Adrenal gland (tissue), 12 donors: Measurements from ENCODE around the gene FAM228B. TPM values are rescaled to one million over a fixed set of nuclear protein-coding genes. Genes with fewer than 3 reads are reported as not detected.
"Not testable (repeated sequence)": the region's sequence is repeated elsewhere in the genome, so short reads cannot be mapped to it uniquely, and the experiment has no call there.

Experiments used
- DNase-seq, 7 donors: peaks; one replicate each; pipeline ENCODE4 v3.0.0-alpha.2; 2019 to 2020
- H3K27ac ChIP-seq, 5 donors: fragments of 200-600 bp; sonication (generic) in 4 of 5; 1 replicate in 3 of 5; 2 replicates in 2 of 5; pipeline versions ENCODE4 v1.5.1 to v1.8.0; 2016 to 2020; ENCODE audit warnings: mild to moderate bottlenecking in 1 of 5
- H3K27me3 ChIP-seq: fragments of 200-600 bp; 2 replicates; pipeline ENCODE4 v1.8.0; 2021
- H3K36me3 ChIP-seq, 2 donors: fragments of 200-600 bp; replicated peaks in 1 of 2; 1 replicate in 1 of 2; 2 replicates in 1 of 2; pipeline versions ENCODE4 v1.5.1 to v1.8.0; 2018 to 2022
- H3K4me1 ChIP-seq, 2 donors: fragments of 200-600 bp; replicated peaks in 1 of 2; 1 replicate in 1 of 2; 2 replicates in 1 of 2; pipeline versions ENCODE4 v1.5.1 to v1.8.0; 2018 to 2021
- H3K4me3 ChIP-seq, 4 donors: fragments of 200-600 bp; sonication (generic) in 3 of 4; one replicate each; pipeline ENCODE4 v1.5.1; 2016 to 2018
- H3K9me3 ChIP-seq, 3 donors: fragments of 200-600 bp; sonication (generic) in 1 of 3; replicated peaks in 1 of 3; 1 replicate in 2 of 3; 2 replicates in 1 of 3; pipeline versions ENCODE4 v1.5.1 to v1.8.0; 2016 to 2021
- POLR2A ChIP-seq, 2 donors: fragments of 450-650 bp; IDR thresholded peaks; one replicate each; pipeline ENCODE4 v1.6.1; 2017; ENCODE audit warnings: antibody characterized with exemption in 2 of 2, mild to moderate bottlenecking in 2 of 2, moderate library complexity in 1 of 2
- WGBS, 4 donors: extraction: QIAGEN DNeasy Blood & Tissue Kit in 2 of 4; methylation state at CpG; one replicate each; pipeline versions ENCODE4 v1.1.5 to v1.1.7; 2013 to 2017; 5-methylcytosine and 5-hydroxymethylcytosine counted together
- intact Hi-C, 2 donors: fragments of 100-400 bp; cut with DNase I; formaldehyde crosslinking; loops; one replicate each; pipeline versions ENCODE4 v1.14.1 to v1.15.0; 2022 to 2023
- polyA plus RNA-seq, 3 donors: library from polyadenylated mRNA; stranded (reverse); fragments of 200-250 nt in 2 of 3; fragments of 350-450 nt in 1 of 3; fragmentation: Illumina TruSeq in 1 of 3; extraction: RNeasy Lipid Tissue Mini Kit (QIAGEN cat#74804) in 1 of 3; gene quantifications; one replicate each; pipeline ENCODE4 v1.2.3, GENCODE V29; 2013 to 2014
- total RNA-seq, 9 donors: library from RNA; depleted of rRNA in 4 of 9; stranded (reverse); fragments of >200 nt in 4 of 9; fragments of 120-200 nt in 1 of 9; fragmentation: NEBNext Ultra II Directional in 1 of 9; extraction: Animal tissue kit (Norgen Biotek cat#: 25700) in 1 of 9; gene quantifications; one replicate each; pipeline versions ENCODE4 v1.1.0 to v1.2.4, GENCODE V29; 2013 to 2023
- TF ChIP-seq, protein P1 (sequence below), 6 experiments: fragments of 450-650 bp in 4 of 6; fragments of 200-600 bp in 2 of 6; sonication (generic) in 1 of 6; IDR thresholded peaks; 1 replicate in 5 of 6; 2 replicates in 1 of 6; pipeline versions ENCODE4 v1.5.1 to v1.8.0; 2016 to 2021; ENCODE audit warnings: antibody characterized with exemption in 6 of 6, mild to moderate bottlenecking in 2 of 6, moderate library complexity in 1 of 6
- donor health status: healthy with polysubstance abuse.
- donor health status: Bipolar disorder and iron deficiency.
- donor health status: DM: yes; HTN: yes; CAD: no.
- donor health status: DM: no; HTN: no; CAD: no.
- donor health status: DM: no; HTN: no; CAD: no.
- donor health status: DM: yes; HTN: yes; CAD: no.

Gene FAM228B
- total and polyA plus RNA-seq, 12 donors: 1.9 to 141 (median 29.2) TPM

DNA sequence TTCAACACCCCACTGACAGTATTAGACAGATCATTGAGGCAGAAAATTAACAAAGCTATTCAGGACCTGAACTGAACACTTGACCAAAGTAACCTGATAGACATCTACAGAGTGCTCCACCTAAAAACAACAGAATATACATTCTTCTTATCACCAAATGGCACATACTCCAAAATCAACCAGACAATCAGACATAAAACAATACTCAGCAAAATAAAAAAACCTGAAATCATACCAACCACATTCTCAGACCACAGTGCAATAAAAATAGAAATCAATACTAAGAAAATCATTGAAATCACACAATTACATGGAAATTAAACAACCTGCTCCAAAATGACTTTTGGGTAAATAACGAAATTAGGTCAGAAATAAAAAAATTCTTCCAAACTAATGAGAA, 15.9 kb upstream of the FAM228B start:
- Histone ChIP-seq H3K4me1 (no peaks in the 10 kb centered on the region), H3K36me3 (no peaks in the 10 kb centered on the region), H3K9me3 (no peaks in the 10 kb centered on the region), H3K27ac (no peak overlapping the region), H3K4me3 (no peak overlapping the region), H3K27me3 (no peaks in the 10 kb centered on the region)
- 42 to 92% (median 89%) methylated on average over 1 of the region's 1 CpG for WGBS, 4 donors
- no peak for TF ChIP-seq POLR2A (IDR thresholded peaks at IDR 0.05)
- TF ChIP-seq, protein P1, sequence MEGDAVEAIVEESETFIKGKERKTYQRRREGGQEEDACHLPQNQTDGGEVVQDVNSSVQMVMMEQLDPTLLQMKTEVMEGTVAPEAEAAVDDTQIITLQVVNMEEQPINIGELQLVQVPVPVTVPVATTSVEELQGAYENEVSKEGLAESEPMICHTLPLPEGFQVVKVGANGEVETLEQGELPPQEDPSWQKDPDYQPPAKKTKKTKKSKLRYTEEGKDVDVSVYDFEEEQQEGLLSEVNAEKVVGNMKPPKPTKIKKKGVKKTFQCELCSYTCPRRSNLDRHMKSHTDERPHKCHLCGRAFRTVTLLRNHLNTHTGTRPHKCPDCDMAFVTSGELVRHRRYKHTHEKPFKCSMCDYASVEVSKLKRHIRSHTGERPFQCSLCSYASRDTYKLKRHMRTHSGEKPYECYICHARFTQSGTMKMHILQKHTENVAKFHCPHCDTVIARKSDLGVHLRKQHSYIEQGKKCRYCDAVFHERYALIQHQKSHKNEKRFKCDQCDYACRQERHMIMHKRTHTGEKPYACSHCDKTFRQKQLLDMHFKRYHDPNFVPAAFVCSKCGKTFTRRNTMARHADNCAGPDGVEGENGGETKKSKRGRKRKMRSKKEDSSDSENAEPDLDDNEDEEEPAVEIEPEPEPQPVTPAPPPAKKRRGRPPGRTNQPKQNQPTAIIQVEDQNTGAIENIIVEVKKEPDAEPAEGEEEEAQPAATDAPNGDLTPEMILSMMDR (IDR thresholded peaks at IDR 0.05): no peak
- intact Hi-C loops: no loop called here
- no peak for DNase-seq

DNA sequence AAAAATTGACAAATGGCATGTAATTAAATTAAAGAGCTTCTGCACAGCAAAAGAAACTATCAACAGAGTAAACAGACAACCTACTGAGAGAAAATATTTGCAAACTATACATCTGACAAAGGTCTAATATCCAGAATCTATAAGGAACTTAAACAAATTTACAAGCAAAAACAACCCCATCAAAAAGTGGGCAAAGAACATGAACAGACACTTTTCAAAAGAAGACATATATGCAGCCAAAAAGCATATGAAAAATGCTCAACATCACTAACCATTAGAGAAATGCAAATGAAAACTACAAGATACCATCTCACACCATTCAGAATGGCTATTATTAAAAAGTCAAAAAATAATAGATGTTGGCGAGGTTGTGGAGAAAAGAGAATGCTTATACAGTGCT, 13.8 kb upstream of the FAM228B start:
- H3K36me3 ChIP-seq, intact Hi-C loops, H3K4me3 ChIP-seq, H3K4me1 ChIP-seq, H3K27me3 ChIP-seq, H3K27ac ChIP-seq, DNase-seq, H3K9me3 ChIP-seq: not testable (repeated sequence)
- 100% methylated on average over 1 of the region's 1 CpG for WGBS, 4 donors

DNA sequence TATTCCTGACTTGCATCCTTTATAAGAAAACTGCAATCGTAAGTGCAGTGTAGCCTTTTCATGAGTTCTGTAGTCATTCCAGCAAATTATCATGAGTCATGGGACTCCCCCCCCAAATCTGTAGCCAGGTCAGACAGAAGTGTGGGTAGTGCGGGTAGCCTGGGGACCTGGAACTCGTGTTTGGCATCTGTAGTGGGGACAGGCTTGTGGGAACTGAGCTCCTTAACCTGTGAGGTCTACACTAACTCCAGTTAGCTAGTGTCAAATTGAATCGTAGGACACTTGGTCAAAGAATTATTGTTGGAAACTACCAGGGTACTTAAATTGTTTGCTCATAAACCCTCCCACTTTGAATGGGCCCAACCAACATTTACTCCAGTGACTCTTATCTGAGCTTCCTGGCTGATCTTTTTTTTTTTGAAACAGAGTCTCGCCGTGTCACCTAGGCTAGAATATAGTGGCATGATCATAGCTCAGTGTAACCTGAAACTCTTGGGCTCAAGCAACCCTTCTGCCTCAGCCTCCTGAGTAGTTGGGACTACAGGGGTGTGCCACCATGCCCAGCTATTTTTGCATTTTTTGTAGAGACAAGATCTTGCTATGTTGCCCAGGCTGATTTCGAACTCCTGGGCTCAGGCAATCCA, 12.5 kb upstream of the FAM228B start:
- Histone ChIP-seq H3K36me3 (no peaks in the 10 kb centered on the region), H3K27me3 (no peaks in the 10 kb centered on the region), H3K4me1 (no peaks in the 10 kb centered on the region), H3K9me3 (no peaks in the 10 kb centered on the region), H3K27ac (no peak overlapping the region), H3K4me3 (no peak overlapping the region)
- TF ChIP-seq POLR2A (IDR thresholded peaks at IDR 0.05): no peak
- TF ChIP-seq, protein P1 (IDR thresholded peaks at IDR 0.05): no peak
- DNase-seq: no peak
- WGBS, 4 donors: 86 to 98% (median 91%) methylated on average over 5 to 7 of the region's 7 CpGs
- intact Hi-C loops: no loop called here

DNA sequence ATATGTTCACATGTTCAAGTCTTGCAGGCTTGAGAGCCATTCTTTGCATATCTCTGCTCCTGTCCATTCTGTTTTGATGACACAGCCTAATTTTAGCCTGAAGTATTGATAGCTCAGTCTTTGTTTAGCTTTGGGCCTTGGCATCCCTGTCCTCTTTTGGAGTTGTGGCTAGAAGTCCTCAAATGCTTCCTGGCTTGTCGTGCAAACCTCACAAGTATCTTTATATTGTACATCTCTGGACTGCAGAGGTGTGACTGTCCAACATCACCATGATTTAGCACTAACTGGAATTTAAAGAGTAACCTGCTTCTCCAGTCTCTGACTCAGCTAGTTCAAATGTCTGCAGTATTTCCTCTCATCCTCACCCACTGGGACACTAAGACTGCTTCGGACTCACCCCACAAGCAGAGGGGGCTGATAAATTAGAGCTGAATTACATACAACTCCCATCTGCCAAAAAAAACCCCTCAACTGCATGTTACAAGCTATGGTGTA, 11.8 kb upstream of the FAM228B start:
- DNase-seq: no peak
- no peak for TF ChIP-seq POLR2A (IDR thresholded peaks at IDR 0.05)
- TF ChIP-seq, protein P1 (IDR thresholded peaks at IDR 0.05): no peak
- Histone ChIP-seq H3K9me3 (no peaks in the 10 kb centered on the region), H3K27me3 (no peaks in the 10 kb centered on the region), H3K36me3 (no peaks in the 10 kb centered on the region), H3K4me3 (no peak overlapping the region), H3K27ac (no peak overlapping the region), H3K4me1 (no peaks in the 10 kb centered on the region)
- intact Hi-C loops: no loop called here
- 63 to 71% (median 70%) methylated on average over 2 of the region's 2 CpGs for WGBS, 4 donors

DNA sequence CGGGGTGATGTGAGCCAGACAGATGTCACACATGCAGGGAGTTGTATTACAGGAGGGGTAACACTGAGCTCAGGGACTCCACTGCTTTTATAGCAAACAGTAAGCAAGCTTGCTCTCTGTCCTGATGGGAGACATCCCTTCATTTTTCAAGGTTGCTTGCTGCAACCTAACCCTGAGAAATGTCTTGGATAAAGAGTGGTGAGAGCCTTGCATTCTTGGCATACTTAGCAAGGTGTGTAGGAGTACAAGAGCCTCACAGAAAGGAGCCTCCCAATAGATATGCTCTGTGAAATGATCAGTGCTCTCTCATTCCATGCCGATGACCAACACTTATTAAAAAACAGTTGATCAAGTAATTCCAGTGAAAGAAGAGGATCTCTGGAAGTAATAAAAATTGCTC, 8.2 kb upstream of the FAM228B start:
- no peak for TF ChIP-seq POLR2A (IDR thresholded peaks at IDR 0.05)
- TF ChIP-seq, protein P1 (IDR thresholded peaks at IDR 0.05): no peak
- no peak overlapping the region for H3K27ac ChIP-seq
- WGBS, 4 donors: 43 to 75% (median 46%) methylated on average over 1 to 2 of the region's 2 CpGs
- intact Hi-C loops: no loop called here
- H3K4me1 ChIP-seq: no peaks in the 10 kb centered on the region
- H3K36me3 ChIP-seq: no peaks in the 10 kb centered on the region
- H3K4me3 ChIP-seq: no peak overlapping the region
- DNase-seq: no peak
- H3K9me3 ChIP-seq: no peaks in the 10 kb centered on the region
- H3K27me3 ChIP-seq: no peaks in the 10 kb centered on the region
